Neural cell (in vitro differentiated cells): ENCODE data around the gene SDK2. TPM values are rescaled to one million over a fixed set of nuclear protein-coding genes. Genes with fewer than 3 reads are reported as not detected.

Experiments
- H2AFZ ChIP-seq: fragments of 200-600, 300-800 bp; sonication (generic), shearing (Covaris generic); 2 replicates; pipeline ENCODE4 v1.6.0; 2014; ENCODE audit warnings: low read depth, mild to moderate bottlenecking, antibody characterized with exemption, low read length, moderate library complexity
- H3F3A ChIP-seq: fragments of 200-600 bp; shearing (Covaris generic); 2 replicates; pipeline ENCODE4 v1.6.1; 2016; ENCODE audit warnings: mild to moderate bottlenecking, moderate library complexity, mixed read lengths, antibody characterized with exemption, low read length; ENCODE audit not compliant: insufficient read depth, poor library complexity, severe bottlenecking
- H3K27ac ChIP-seq: fragments of 200-600, 300-800 bp; sonication (generic), shearing (Covaris generic); 2 replicates; pipeline ENCODE4 v1.5.1; 2014; ENCODE audit warnings: mild to moderate bottlenecking, low read length, moderate library complexity
- H3K27me3 ChIP-seq: fragments of 300-800, 200-600 bp; sonication (generic), shearing (Covaris generic); 2 replicates; pipeline ENCODE4 v1.6.0; 2014; ENCODE audit warnings: mild to moderate bottlenecking, low read depth, low read length, moderate library complexity; ENCODE audit not compliant: insufficient read depth
- H3K36me3 ChIP-seq: fragments of 300-800, 200-600 bp; sonication (generic), shearing (Covaris generic); 2 replicates; pipeline ENCODE4 v1.5.1; 2014; ENCODE audit warnings: mild to moderate bottlenecking, antibody characterized with exemption, low read length, moderate library complexity; ENCODE audit not compliant: insufficient read depth
- H3K4me2 ChIP-seq: fragments of 300-800, 200-600 bp; sonication (generic), shearing (Covaris generic); 2 replicates; pipeline ENCODE4 v1.6.0; 2014; ENCODE audit warnings: mild to moderate bottlenecking, low read length
- H3K4me3 ChIP-seq: fragments of 300-800, 200-600 bp; sonication (generic), shearing (Covaris generic); 2 replicates; pipeline ENCODE4 v1.5.1; 2014; ENCODE audit warnings: mild to moderate bottlenecking, low read length, moderate library complexity
- H3K79me2 ChIP-seq: fragments of 200-600 bp; shearing (Covaris generic); replicated peaks from 2 replicates; pipeline ENCODE4 v1.6.0; 2014; ENCODE audit warnings: mild to moderate bottlenecking, low read length, moderate library complexity; ENCODE audit not compliant: insufficient read depth
- H3K9ac ChIP-seq: fragments of 300-800, 200-600 bp; sonication (generic), shearing (Covaris generic); 2 replicates; pipeline ENCODE4 v1.6.1; 2016; ENCODE audit warnings: mild to moderate bottlenecking, low read length, mixed read lengths
- H3K9me2 ChIP-seq: fragments of 200-600 bp; shearing (Covaris generic); 2 replicates; pipeline ENCODE4 v1.6.1; 2016; ENCODE audit warnings: mild to moderate bottlenecking, low read length, mixed read lengths; ENCODE audit not compliant: insufficient read depth
- H3K9me3 ChIP-seq: fragments of 200-600, 300-800 bp; sonication (generic), shearing (Covaris generic); 2 replicates; pipeline ENCODE4 v1.6.1; 2016; ENCODE audit warnings: mild to moderate bottlenecking, mixed run types, low read length, moderate library complexity, mixed read lengths
- H4K20me1 ChIP-seq: fragments of 200-600 bp; shearing (Covaris generic); 2 replicates; pipeline ENCODE4 v1.6.1; 2016; ENCODE audit warnings: mild to moderate bottlenecking, mixed run types; ENCODE audit not compliant: insufficient read depth
- EP300 ChIP-seq: fragments of 450-650 bp; conservative IDR thresholded peaks from 2 replicates; pipeline ENCODE4 v1.6.1; 2014; ENCODE audit warnings: antibody characterized with exemption, mild to moderate bottlenecking, moderate library complexity; ENCODE audit not compliant: poor library complexity, severe bottlenecking
- EZH2 ChIP-seq: fragments of 200-600, 300-800 bp; shearing (Covaris generic), sonication (generic); IDR thresholded peaks from 2 replicates; pipeline ENCODE4 v1.6.1; 2014; ENCODE audit warnings: antibody characterized with exemption, low read length, borderline replicate concordance, mild to moderate bottlenecking; ENCODE audit not compliant: insufficient read depth, poor library complexity, severe bottlenecking
- MXI1 ChIP-seq: fragments of 450-650 bp; conservative IDR thresholded peaks from 2 replicates; pipeline ENCODE4 v1.6.1; 2014; ENCODE audit warnings: antibody characterized with exemption, mild to moderate bottlenecking; ENCODE audit not compliant: poor library complexity, severe bottlenecking
- POLR2AphosphoS5 ChIP-seq: IDR thresholded peaks from 2 replicates; pipeline ENCODE4 v1.6.1; 2012
- RAD21 ChIP-seq: fragments of 450-650 bp; conservative IDR thresholded peaks from 2 replicates; pipeline ENCODE4 v1.6.1; 2014; ENCODE audit warnings: antibody characterized with exemption, mild to moderate bottlenecking, moderate library complexity
- REST ChIP-seq: IDR thresholded peaks from 2 replicates; pipeline ENCODE4 v1.6.1; 2012; ENCODE audit warnings: borderline replicate concordance
- SMC3 ChIP-seq: fragments of 450-650 bp; conservative IDR thresholded peaks from 2 replicates; pipeline ENCODE4 v1.6.1; 2014; ENCODE audit warnings: antibody characterized with exemption, mild to moderate bottlenecking, moderate library complexity; ENCODE audit not compliant: poor library complexity
- TAF1 ChIP-seq: IDR thresholded peaks from 2 replicates; pipeline ENCODE4 v1.6.1; 2012; ENCODE audit warnings: low read depth
- polyA plus RNA-seq: library from polyadenylated mRNA; depleted of rRNA; stranded (reverse); fragments of >200 nt; gene quantifications from 2 replicates; pipeline ENCODE4 v1.2.3, GENCODE V29; 2014
- TF ChIP-seq, protein P1 (sequence below): fragments of 450-650 bp; IDR thresholded peaks from 2 replicates; pipeline ENCODE4 v1.5.1; 2014; ENCODE audit warnings: antibody characterized with exemption, mild to moderate bottlenecking, moderate library complexity; ENCODE audit not compliant: poor library complexity, severe bottlenecking

Gene SDK2
- polyA plus RNA-seq, 1 donor from 2014 or later: 0.73 TPM

DNA sequence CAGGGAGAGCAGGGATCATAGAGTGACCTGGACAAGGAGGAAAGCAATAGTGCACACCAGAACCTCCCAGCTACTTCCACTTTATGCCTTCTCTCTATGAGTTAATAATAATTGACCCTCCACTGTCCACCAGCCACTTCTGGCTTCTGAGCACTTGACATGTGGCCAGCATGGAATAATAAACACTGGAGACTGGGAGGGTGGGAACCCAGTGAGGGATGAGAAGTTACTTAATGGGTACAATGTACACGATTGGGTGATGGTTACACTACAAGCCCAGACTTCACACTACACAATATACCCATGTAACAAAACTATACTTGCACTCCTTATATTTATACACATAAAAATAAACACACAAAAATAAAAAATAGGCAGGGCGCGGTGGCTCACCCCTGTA, 343.9 kb downstream of the SDK2 start:
- Histone ChIP-seq H3K9me2 (no peaks in the 10 kb centered on the region), H3K9ac (no peak overlapping the region), H2AFZ (no peak overlapping the region), H3K4me2 (no peak overlapping the region), H3K9me3 (no peaks in the 10 kb centered on the region), H4K20me1 (no peaks in the 10 kb centered on the region), H3K4me3 (no peak overlapping the region), H3F3A (no peaks in the 10 kb centered on the region), H3K79me2 (peaks cover 65% of the 10 kb centered on the region), H3K27me3 (no peaks in the 10 kb centered on the region), H3K36me3 (no peaks in the 10 kb centered on the region), H3K27ac (no peak overlapping the region)
- TF ChIP-seq SMC3: no peak
- TF ChIP-seq TAF1: no peak
- no peak for TF ChIP-seq MXI1

DNA sequence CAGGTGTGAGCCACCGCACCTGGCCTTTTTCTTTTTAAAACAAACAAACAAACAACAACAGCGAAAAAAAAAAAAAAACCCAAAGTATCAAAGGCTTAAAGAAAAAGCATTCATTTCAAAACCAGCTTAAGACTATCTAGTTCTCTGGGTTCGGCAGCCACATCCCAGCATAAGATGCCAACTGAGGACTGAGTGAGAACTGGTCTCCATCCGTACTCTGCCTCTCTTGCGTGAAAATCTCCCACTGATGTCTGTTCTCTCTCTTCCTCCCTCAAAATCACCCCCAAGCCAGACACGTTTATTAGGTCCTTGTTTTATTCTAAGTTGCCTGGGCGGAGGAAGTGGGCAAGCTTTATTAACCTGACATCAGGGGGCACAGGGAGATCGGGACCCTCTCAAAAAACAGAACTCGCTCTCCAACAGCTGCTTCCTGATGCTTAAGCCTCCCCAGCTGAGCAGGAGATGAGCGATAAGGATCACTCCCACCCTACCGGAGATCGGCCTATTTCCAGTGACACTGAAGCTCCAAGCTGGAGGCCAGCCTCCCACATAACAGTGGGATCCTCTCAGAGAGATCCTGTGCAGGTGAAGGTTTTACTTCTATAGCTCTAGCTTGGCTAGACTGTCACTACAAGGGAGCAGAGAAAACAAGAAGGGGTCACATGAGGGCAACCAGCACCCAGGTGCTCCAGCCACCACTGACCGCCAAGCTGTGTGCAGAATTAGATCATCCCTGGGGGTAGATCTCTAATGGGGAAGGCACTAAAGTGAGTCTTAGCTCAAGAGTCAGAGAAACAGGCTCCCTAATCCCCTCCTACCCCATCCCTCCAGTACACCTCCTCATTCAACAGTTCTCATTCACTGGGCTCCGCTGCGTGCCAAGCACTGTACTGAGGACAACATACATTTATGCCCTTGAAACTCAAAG, 346.0 kb downstream of the SDK2 start:
- H3K79me2 ChIP-seq: peaks cover 62% of the 10 kb centered on the region
- H3K4me3 ChIP-seq: no peak overlapping the region
- TF ChIP-seq, protein P1, sequence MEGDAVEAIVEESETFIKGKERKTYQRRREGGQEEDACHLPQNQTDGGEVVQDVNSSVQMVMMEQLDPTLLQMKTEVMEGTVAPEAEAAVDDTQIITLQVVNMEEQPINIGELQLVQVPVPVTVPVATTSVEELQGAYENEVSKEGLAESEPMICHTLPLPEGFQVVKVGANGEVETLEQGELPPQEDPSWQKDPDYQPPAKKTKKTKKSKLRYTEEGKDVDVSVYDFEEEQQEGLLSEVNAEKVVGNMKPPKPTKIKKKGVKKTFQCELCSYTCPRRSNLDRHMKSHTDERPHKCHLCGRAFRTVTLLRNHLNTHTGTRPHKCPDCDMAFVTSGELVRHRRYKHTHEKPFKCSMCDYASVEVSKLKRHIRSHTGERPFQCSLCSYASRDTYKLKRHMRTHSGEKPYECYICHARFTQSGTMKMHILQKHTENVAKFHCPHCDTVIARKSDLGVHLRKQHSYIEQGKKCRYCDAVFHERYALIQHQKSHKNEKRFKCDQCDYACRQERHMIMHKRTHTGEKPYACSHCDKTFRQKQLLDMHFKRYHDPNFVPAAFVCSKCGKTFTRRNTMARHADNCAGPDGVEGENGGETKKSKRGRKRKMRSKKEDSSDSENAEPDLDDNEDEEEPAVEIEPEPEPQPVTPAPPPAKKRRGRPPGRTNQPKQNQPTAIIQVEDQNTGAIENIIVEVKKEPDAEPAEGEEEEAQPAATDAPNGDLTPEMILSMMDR: no peak
- TF ChIP-seq REST: no peak
- no peak for TF ChIP-seq EZH2
- TF ChIP-seq POLR2AphosphoS5: no peak
- TF ChIP-seq RAD21: no peak
- no peak for TF ChIP-seq TAF1
- TF ChIP-seq SMC3: no peak
- no peak for TF ChIP-seq MXI1
- no peak for TF ChIP-seq EP300
- no peaks in the 10 kb centered on the region for H3K27me3 ChIP-seq
- H3K9me3 ChIP-seq: no peaks in the 10 kb centered on the region
- no peaks in the 10 kb centered on the region for H3K9me2 ChIP-seq
- H3F3A ChIP-seq: no peaks in the 10 kb centered on the region
- H3K9ac ChIP-seq: no peak overlapping the region
- H4K20me1 ChIP-seq: no peaks in the 10 kb centered on the region
- no peak overlapping the region for H2AFZ ChIP-seq
- H3K36me3 ChIP-seq: no peaks in the 10 kb centered on the region
- H3K4me2 ChIP-seq: no peak overlapping the region
- H3K27ac ChIP-seq: no peak overlapping the region
